ENCODE data around the gene GDF7. TPM values are rescaled to one million over a fixed set of nuclear protein-coding genes. Genes with fewer than 3 reads are reported as not detected.

Gene GDF7
- total and polyA plus RNA-seq, 2 of the 4 experiments (the other 2 are of a cell fraction): under 0.01 to 0.02 TPM

- no peak overlapping the region for H3K23ac ChIP-seq (ENCODE audit: low read depth, low read length)
- H3K4me2 ChIP-seq (ENCODE audit: low read depth, low read length): no peak overlapping the region
- no TSS peak for BruUV-seq (replicated peaks)
- no peak overlapping the region for H2AK9ac ChIP-seq (replicated peaks; ENCODE audit: low read depth, low read length, poor library complexity)
- peaks cover 5% of the 10 kb centered on the region; the same call in 1 of the 2 replicates for H3K4me1 ChIP-seq (ENCODE audit: control insufficient read depth, insufficient read depth, low read length)
- no peak overlapping the region for H3K4ac ChIP-seq (ENCODE audit: low read depth, low read length)
- no peak for ATAC-seq (ENCODE audit: low read depth)
- H3K4me3 ChIP-seq (ENCODE audit: insufficient read depth, low read depth, low read length): no peak overlapping the region
- intact Hi-C loops (cut with micrococcal nuclease): loop anchor here (5.0 kb wide), 1 partner anchor 453 kb away; no protein-coding TSS in a partner anchor
- H3K27me3 ChIP-seq (ENCODE audit: control insufficient read depth, insufficient read depth, low read length): peaks cover 81% of the 10 kb centered on the region
- no peak overlapping the region for H2BK120ac ChIP-seq (ENCODE audit: low read depth, low read length)
- no peaks in the 10 kb centered on the region for H3K9me3 ChIP-seq (ENCODE audit: control insufficient read depth, insufficient read depth, low read length)
- dilution Hi-C loops (cut with HindIII; ENCODE audit: low sequenced_read_pairs, unreplicated experiment): no loop called here
- CTCF ChIA-PET: interaction anchor here (1.2 kb wide), 1 partner anchor 118 kb away, joined by 3 read pairs; no protein-coding TSS in a partner anchor
- DNase-seq: no peak
- no peak overlapping the region for H3K9ac ChIP-seq (ENCODE audit: low read depth, low read length)
- H3K79me1 ChIP-seq (ENCODE audit: low read depth in 1 of 2, low read length in 2 of 2): no peaks in the 10 kb centered on the region
- no CpG with 5 or more reads among the region's 2 CpGs for WGBS, 2 experiments (ENCODE audit: extremely low coverage in 2 of 2, insufficient read length in 1 of 2)
- peak overlapping the region; percentile 43 for H2AFZ ChIP-seq (replicated peaks; ENCODE audit: low read length, poor library complexity)
- no peaks in the 10 kb centered on the region for H3K9me1 ChIP-seq (ENCODE audit: insufficient read depth, low read length)
- no peak overlapping the region for H4K5ac ChIP-seq (ENCODE audit: low read depth, low read length)
- no peak overlapping the region for H2BK5ac ChIP-seq (ENCODE audit: low read depth, low read length, poor library complexity, severe bottlenecking)
- in situ Hi-C loops (cut with MboI; ENCODE audit: low sequenced_read_pairs): loop anchor here (5.0 to 25.0 kb wide), 2 partner anchors 298 to 1098 kb away; no protein-coding TSS in a partner anchor
- no peak overlapping the region for H4K8ac ChIP-seq (ENCODE audit: low read depth in 2 of 2, low read length in 2 of 2)
- no peak overlapping the region for H3K14ac ChIP-seq (replicated peaks; ENCODE audit: low read depth, low read length)
- no peak overlapping the region for H3K18ac ChIP-seq (ENCODE audit: low read depth, low read length)
- POLR2A ChIA-PET (ENCODE audit: unreplicated experiment): no interaction called here
- H3K36me3 ChIP-seq (ENCODE audit: control insufficient read depth, insufficient read depth, low read length): no peaks in the 10 kb centered on the region
- no peak overlapping the region for H3K56ac ChIP-seq (ENCODE audit: extremely low read depth, insufficient read depth, low read length)
- H4K91ac ChIP-seq (ENCODE audit: insufficient read depth, low read depth, low read length): no peak overlapping the region
- no peak for TF ChIP-seq ELK1 (IDR thresholded peaks at IDR 0.05; ENCODE audit: borderline replicate concordance, low read depth, low read length)
- TF ChIP-seq RFX5 (IDR thresholded peaks at IDR 0.05; ENCODE audit: low read depth, low read length): no peak
- no peak for TF ChIP-seq RCOR1 (IDR thresholded peaks at IDR 0.05; ENCODE audit: insufficient replicate concordance, low read length)
- no peak for TF ChIP-seq BHLHE40 (IDR thresholded peaks at IDR 0.05; ENCODE audit: low read depth, low read length)
- TF ChIP-seq MAFK (IDR thresholded peaks at IDR 0.05; ENCODE audit: low read depth, low read length): no peak
- TF ChIP-seq USF2 (IDR thresholded peaks at IDR 0.05; ENCODE audit: low read depth, low read length): no peak
- no peak for TF ChIP-seq CTCF (conservative IDR thresholded peaks at IDR 0.05; ENCODE audit: low read depth, low read length)
- no peak for TF ChIP-seq MAZ (IDR thresholded peaks at IDR 0.05; ENCODE audit: borderline replicate concordance, low read depth, low read length)
- no peak for TF ChIP-seq POLR2A (IDR thresholded peaks at IDR 0.05; ENCODE audit: low read depth, low read length)
- TF ChIP-seq CHD1 (IDR thresholded peaks at IDR 0.05; ENCODE audit: low read depth, low read length): no peak
- no peak for TF ChIP-seq CEBPB (IDR thresholded peaks at IDR 0.05; ENCODE audit: low read depth, low read length)
- TF ChIP-seq SMC3 (IDR thresholded peaks at IDR 0.05; ENCODE audit: low read depth, low read length): no peak
- TF ChIP-seq NFE2L2 (IDR thresholded peaks at IDR 0.05; ENCODE audit: low read depth, low read length): no peak
- no peak for TF ChIP-seq MXI1 (IDR thresholded peaks at IDR 0.05; ENCODE audit: borderline replicate concordance, low read depth, low read length)
- no peak for TF ChIP-seq FOS (IDR thresholded peaks at IDR 0.05; ENCODE audit: low read depth, low read length)
- TF ChIP-seq RAD21 (IDR thresholded peaks at IDR 0.05; ENCODE audit: low read length): no peak
- H2AK5ac ChIP-seq (ENCODE audit: low read depth, low read length): no peak overlapping the region
- H3K27ac ChIP-seq (ENCODE audit: insufficient read depth, low read length): no peak overlapping the region
- H2BK20ac ChIP-seq (ENCODE audit: low read depth, low read length): no peak overlapping the region
- H2BK15ac ChIP-seq (ENCODE audit: low read depth, low read length): no peak overlapping the region
- peaks cover 16% of the 10 kb centered on the region for H4K20me1 ChIP-seq (ENCODE audit: insufficient read depth, low read length)
Observed at GRCh38 chr2:20664071-20664390, 2.9 kb upstream of the GDF7 start.

Data from IMR-90 (cell line).